Ovary (tissue), 9 donors: ENCODE results near the gene AEBP2. TPM values are rescaled to one million over a fixed set of nuclear protein-coding genes. Genes with fewer than 3 reads are reported as not detected.

Source experiments
- DNase-seq, 5 donors: peaks; one replicate each; pipeline ENCODE4 v3.0.0-alpha.2; 2019 to 2020
- H3K27ac ChIP-seq, 2 donors: fragments of 200-600 bp; one replicate each; pipeline versions ENCODE4 v1.5.1 to v1.8.0; 2019 to 2022
- H3K27me3 ChIP-seq: fragments of 200-600 bp; one replicate; pipeline ENCODE4 v1.8.0; 2022
- H3K36me3 ChIP-seq: fragments of 200-600 bp; sonication (generic); one replicate; pipeline ENCODE4 v1.5.1; 2019
- H3K4me1 ChIP-seq: one replicate; pipeline ENCODE4 v1.8.1; 2013; ENCODE audit warnings: mild to moderate bottlenecking, moderate library complexity; ENCODE audit not compliant: insufficient read depth
- H3K4me3 ChIP-seq: fragments of 200-600 bp; sonication (generic); one replicate; pipeline ENCODE4 v1.5.1; 2017
- H3K9me3 ChIP-seq, 2 donors: fragments of 200-600 bp in 1 of 2; sonication (generic) in 1 of 2; one replicate each; pipeline versions ENCODE4 v1.5.1 to v1.8.1; 2013 to 2019; ENCODE audit warnings: mild to moderate bottlenecking in 1 of 2, moderate library complexity in 1 of 2
- CTCF ChIP-seq, 3 donors: fragments of 450-650 bp in 2 of 3; fragments of 200-600 bp in 1 of 3; IDR thresholded peaks; one replicate each; pipeline versions ENCODE4 v1.5.1 to v1.8.0; 2016 to 2022; ENCODE audit warnings: antibody characterized with exemption in 3 of 3, mild to moderate bottlenecking in 1 of 3
- EP300 ChIP-seq: sonication (generic); formaldehyde crosslinking; IDR thresholded peaks from one replicate; pipeline ENCODE4 v1.6.1; 2017; ENCODE audit warnings: antibody characterized with exemption
- POLR2A ChIP-seq: fragments of 450-650 bp; IDR thresholded peaks from one replicate; pipeline ENCODE4 v1.6.1; 2017; ENCODE audit warnings: antibody characterized with exemption, mild to moderate bottlenecking, moderate library complexity
- WGBS, 3 donors: extraction: QIAGEN DNeasy Blood & Tissue Kit in 1 of 3; methylation state at CpG; one replicate each; pipeline versions ENCODE4 v1.1.5 to v1.1.7; 2013 to 2017; 5-methylcytosine and 5-hydroxymethylcytosine counted together
- intact Hi-C, 4 donors: fragments of 100-400 bp; cut with DNase I; formaldehyde crosslinking; loops; one replicate each; pipeline versions ENCODE4 v1.11.0 to v1.15.1; 2022 to 2023
- polyA plus RNA-seq, 2 donors: library from polyadenylated mRNA; stranded (reverse); fragments of 200-250 nt in 1 of 2; fragments of 350-450 nt in 1 of 2; fragmentation: Illumina TruSeq in 1 of 2; extraction: RNeasy Lipid Tissue Mini Kit (QIAGEN cat#74804) in 1 of 2; gene quantifications; one replicate each; pipeline ENCODE4 v1.2.3, GENCODE V29; 2013 to 2014
- total RNA-seq, 7 donors: library from RNA; depleted of rRNA in 2 of 7; stranded (reverse); fragments of >200 nt in 2 of 7; fragmentation: NEBNext Ultra II Directional in 3 of 7; extraction: Animal tissue kit (Norgen Biotek cat#: 25700) in 3 of 7; gene quantifications; one replicate each; pipeline versions ENCODE4 v1.1.0 to v1.2.4, GENCODE V29; 2016 to 2023
- donor health status: DM: no; HTN: no; CAD: no; lungs with moderate emphysema.
- donor health status: DM: no; HTN: no; CAD: no.
- donor health status: Bipolar disorder and iron deficiency.
- donor health status: DM: yes; HTN: yes; CAD: no.
- donor health status: DM: no; HTN: no; CAD: no.
- donor health status: DM: yes; HTN: yes; CAD: no.

Gene AEBP2
- total and polyA plus RNA-seq, 9 donors: 22.4 to 62.4 (median 50.3) TPM

- intact Hi-C loops: no loop called here
- H3K4me1 ChIP-seq: no peaks in the 10 kb centered on the region
- TF ChIP-seq CTCF (IDR thresholded peaks at IDR 0.05) (no peak), POLR2A (no peak), EP300 (no peak)
- no peak for DNase-seq
- H3K36me3 ChIP-seq: no peaks in the 10 kb centered on the region
- H3K9me3 ChIP-seq: no peaks in the 10 kb centered on the region
- H3K4me3 ChIP-seq: no peak overlapping the region
- 95 to 97% (median 95%) methylated on average over 4 of the region's 4 CpGs for WGBS, 3 donors
- no peaks in the 10 kb centered on the region for H3K27me3 ChIP-seq
- H3K27ac ChIP-seq: no peak overlapping the region
These were observed 59.7 kb downstream of the AEBP2 start for GRCh38 chr12:19499030-19499429.

GRCh38 chr12:19506497-19506896 lies 67.2 kb downstream of the AEBP2 start:
- TF ChIP-seq CTCF (IDR thresholded peaks at IDR 0.05) (no peak), EP300 (no peak), POLR2A (no peak)
- H3K9me3 ChIP-seq: no peaks in the 10 kb centered on the region
- H3K27me3 ChIP-seq: no peaks in the 10 kb centered on the region
- intact Hi-C loops: loop anchor here in 2 of 4 donors (5.0 to 10.0 kb wide), 2 partner anchors 136 to 138 kb away; no protein-coding TSS in a partner anchor
- no peaks in the 10 kb centered on the region for H3K36me3 ChIP-seq
- H3K27ac ChIP-seq: no peak overlapping the region
- no peak for DNase-seq
- peaks cover 10% of the 10 kb centered on the region for H3K4me1 ChIP-seq
- no peak overlapping the region for H3K4me3 ChIP-seq

- Histone ChIP-seq H3K9me3 (no peaks in the 10 kb centered on the region), H3K4me3 (no peak overlapping the region), H3K36me3 (no peaks in the 10 kb centered on the region), H3K4me1 (peaks cover 10% of the 10 kb centered on the region), H3K27me3 (no peaks in the 10 kb centered on the region), H3K27ac (no peak overlapping the region)
- TF ChIP-seq EP300 (no peak), CTCF (IDR thresholded peaks at IDR 0.05) (peak; percentile 11 to 37 (median 24))
- DNase-seq: no peak
- intact Hi-C loops: loop anchor here in 2 of 4 donors (5.0 to 10.0 kb wide), 2 partner anchors 134 to 137 kb away; no protein-coding TSS in a partner anchor
- WGBS, 3 donors: 6 to 10% (median 7%) methylated on average over 1 of the region's 1 CpG
These were observed 68.5 kb downstream of the AEBP2 start for GRCh38 chr12:19507823-19508222.

GRCh38 chr12:19510461-19510860 lies 71.2 kb downstream of the AEBP2 start:
- intact Hi-C loops: loop anchor here in 1 of 4 donors (10.0 kb wide), 1 partner anchor 134 kb away; no protein-coding TSS in a partner anchor
- no peak overlapping the region for H3K27ac ChIP-seq
- peaks cover 10% of the 10 kb centered on the region for H3K4me1 ChIP-seq
- H3K36me3 ChIP-seq: no peaks in the 10 kb centered on the region
- WGBS, 3 donors: 71 to 97% (median 71%) methylated on average over 4 of the region's 4 CpGs
- H3K9me3 ChIP-seq: no peaks in the 10 kb centered on the region
- no peak for DNase-seq
- TF ChIP-seq EP300 (no peak), CTCF (IDR thresholded peaks at IDR 0.05) (no peak)
- H3K4me3 ChIP-seq: no peak overlapping the region
- H3K27me3 ChIP-seq: no peaks in the 10 kb centered on the region
